ENCODE data around the gene LYRM2. TPM values are rescaled to one million over a fixed set of nuclear protein-coding genes. Genes with fewer than 3 reads are reported as not detected.
A peak's percentile ranks its signal among the peaks of the same experiment; 100 is the strongest.

The LYRM2 gene
- total RNA-seq, 1 donor from 2014 or later, result 29.8 TPM

- H3K36me3 Mint-ChIP-seq, result no peaks in the 10 kb centered on the region
- DNase-seq (ENCODE audit: low spot score in 2 of 2, unreplicated experiment in 2 of 2), result no peak
- peaks cover 19% of the 10 kb centered on the region for H3K4me1 Mint-ChIP-seq
- no peak overlapping the region for H3K4me3 Mint-ChIP-seq
- no peaks in the 10 kb centered on the region for H3K9me3 Mint-ChIP-seq
- H3K27me3 Mint-ChIP-seq (ENCODE audit: low read depth), result no peaks in the 10 kb centered on the region
- TF ChIP-seq CTCF (IDR thresholded peaks at IDR 0.05; ENCODE audit: unreplicated experiment), result no peak
- no peak overlapping the region for H3K27ac Mint-ChIP-seq
These were observed 74.7 kb downstream of the LYRM2 start for GRCh38 chr6:89563866-89564265.

GRCh38 chr6:89562093-89562973 lies 76.2 kb downstream of the LYRM2 start:
- Mint-ChIP-seq H3K27ac (no peak overlapping the region), H3K4me1 (peaks cover 19% of the 10 kb centered on the region), H3K9me3 (peaks cover 5% of the 10 kb centered on the region), H3K27me3 (ENCODE audit: low read depth) (no peaks in the 10 kb centered on the region), H3K4me3 (peak overlapping the region; percentile 43), H3K36me3 (peaks cover under 1% of the 10 kb centered on the region)
- DNase-seq (ENCODE audit: low spot score in 2 of 2, unreplicated experiment in 2 of 2), result no peak
- TF ChIP-seq CTCF (IDR thresholded peaks at IDR 0.05; ENCODE audit: unreplicated experiment), result no peak

GRCh38 chr6:89559487-89559886 lies 79.1 kb downstream of the LYRM2 start:
- Mint-ChIP-seq H3K36me3 (peaks cover 7% of the 10 kb centered on the region), H3K4me1 (peaks cover 14% of the 10 kb centered on the region), H3K9me3 (peaks cover 16% of the 10 kb centered on the region), H3K27ac (no peak overlapping the region), H3K4me3 (no peak overlapping the region), H3K27me3 (ENCODE audit: low read depth) (no peaks in the 10 kb centered on the region)
- no peak for TF ChIP-seq CTCF (IDR thresholded peaks at IDR 0.05; ENCODE audit: unreplicated experiment)
- DNase-seq (ENCODE audit: low spot score in 2 of 2, unreplicated experiment in 2 of 2), result no peak

GRCh38 chr6:89555806-89556205 lies 82.7 kb downstream of the LYRM2 start:
- Mint-ChIP-seq H3K36me3 (peaks cover 7% of the 10 kb centered on the region), H3K4me3 (no peak overlapping the region), H3K27me3 (ENCODE audit: low read depth) (no peaks in the 10 kb centered on the region), H3K27ac (no peak overlapping the region), H3K9me3 (peaks cover 16% of the 10 kb centered on the region), H3K4me1 (peaks cover 14% of the 10 kb centered on the region)
- no peak for DNase-seq (ENCODE audit: low spot score in 2 of 2, unreplicated experiment in 2 of 2)
- TF ChIP-seq CTCF (IDR thresholded peaks at IDR 0.05; ENCODE audit: unreplicated experiment), result no peak

GRCh38 chr6:89555031-89555430 lies 83.5 kb downstream of the LYRM2 start:
- Mint-ChIP-seq H3K4me3 (no peak overlapping the region), H3K27ac (no peak overlapping the region), H3K36me3 (peaks cover 7% of the 10 kb centered on the region), H3K9me3 (peaks cover 16% of the 10 kb centered on the region), H3K27me3 (ENCODE audit: low read depth) (no peaks in the 10 kb centered on the region), H3K4me1 (peaks cover 14% of the 10 kb centered on the region)
- no peak for DNase-seq (ENCODE audit: low spot score in 2 of 2, unreplicated experiment in 2 of 2)
- no peak for TF ChIP-seq CTCF (IDR thresholded peaks at IDR 0.05; ENCODE audit: unreplicated experiment)

Measured in mesothelial cell of epicardium (in vitro differentiated cells).